Stimulated activated CD4-positive, alpha-beta T cell treated with anti-CD3 and anti-CD28 coated beads, Interleukin-1b, Interleukin-23, amount 100 ng/mL, for 4 hours (primary cell): Measurements from ENCODE around the gene SULF2.

Experiments used
- DNase-seq, 2 donors: peaks; one replicate each; pipeline ENCODE4 v3.0.0-alpha.2; 2020; ENCODE audit warnings: low read depth in 2 of 2

The SULF2 gene

GRCh38 chr20:47737923-47738322, 47.4 kb downstream of the SULF2 start:
- no peak for DNase-seq

- DNase-seq = no peak
Measured at GRCh38 chr20:47736570-47737152, 48.6 kb downstream of the SULF2 start.

- no peak for DNase-seq
Measured at GRCh38 chr20:47735412-47736400, 49.6 kb downstream of the SULF2 start.

GRCh38 chr20:47734870-47735269, 50.4 kb downstream of the SULF2 start:
- no peak for DNase-seq

- no peak for DNase-seq
Measured at GRCh38 chr20:47733892-47734291, 51.4 kb downstream of the SULF2 start.

GRCh38 chr20:47730744-47731143, 54.5 kb downstream of the SULF2 start:
- no peak for DNase-seq

GRCh38 chr20:47729472-47729871, 55.8 kb downstream of the SULF2 start:
- DNase-seq = no peak

DNA sequence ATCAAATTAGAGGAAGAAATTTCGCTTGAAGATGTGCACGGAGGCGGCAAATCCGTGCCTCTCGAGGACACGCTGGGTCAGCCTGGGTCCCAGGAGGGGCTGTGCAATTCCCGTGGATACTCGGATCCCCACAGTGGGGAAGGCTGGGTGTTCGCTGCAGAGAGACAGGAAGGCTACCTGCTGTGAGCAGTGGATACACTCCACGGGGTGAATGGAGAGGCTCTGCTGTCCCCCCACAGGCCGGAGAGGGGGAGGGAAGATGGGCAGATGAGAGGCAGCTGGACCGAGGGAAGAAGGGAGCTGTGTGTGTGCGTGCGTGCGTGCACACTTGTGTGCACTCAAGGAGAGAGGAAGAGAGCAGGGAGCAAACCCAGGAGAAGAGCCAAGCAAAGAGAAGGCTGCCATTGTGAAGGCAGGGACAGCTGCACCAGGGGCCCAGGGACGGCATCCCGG, 57.3 kb downstream of the SULF2 start:
- no peak for DNase-seq

DNA sequence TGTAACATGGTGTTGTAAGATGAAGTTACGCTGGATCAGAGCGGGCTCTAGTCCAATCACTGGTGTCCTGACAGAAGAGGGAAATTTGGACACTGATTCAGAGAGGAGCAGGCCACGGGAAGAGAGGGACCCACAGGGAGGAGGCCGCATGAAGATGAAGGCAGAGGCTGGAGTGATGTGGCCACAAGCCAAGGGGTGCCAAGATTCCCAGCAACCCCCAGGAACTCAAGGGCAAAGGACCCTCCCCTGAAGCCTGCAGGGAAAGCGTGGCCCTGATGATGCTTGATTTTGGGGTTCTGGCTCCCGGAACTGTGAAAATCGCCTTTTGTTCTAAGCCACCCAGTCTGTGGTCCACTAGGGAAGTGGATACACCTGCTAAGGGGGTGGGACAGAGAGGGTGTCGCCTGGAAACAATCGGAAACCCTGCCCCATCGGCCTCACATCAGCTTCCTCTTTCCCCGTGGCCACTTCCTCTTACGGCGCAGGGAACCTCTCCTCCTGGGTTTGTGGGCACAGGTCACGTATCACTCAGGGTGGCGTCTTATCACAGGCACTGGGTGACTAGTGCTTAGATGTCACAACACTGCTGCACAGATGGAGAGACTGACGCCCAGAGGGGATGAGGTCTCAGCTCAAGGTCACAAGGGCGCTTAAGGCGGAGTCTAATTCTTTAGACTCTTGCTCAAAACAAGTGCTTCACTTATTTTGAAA, 58.0 kb downstream of the SULF2 start:
- DNase-seq = peak; percentile 24 to 34

DNA sequence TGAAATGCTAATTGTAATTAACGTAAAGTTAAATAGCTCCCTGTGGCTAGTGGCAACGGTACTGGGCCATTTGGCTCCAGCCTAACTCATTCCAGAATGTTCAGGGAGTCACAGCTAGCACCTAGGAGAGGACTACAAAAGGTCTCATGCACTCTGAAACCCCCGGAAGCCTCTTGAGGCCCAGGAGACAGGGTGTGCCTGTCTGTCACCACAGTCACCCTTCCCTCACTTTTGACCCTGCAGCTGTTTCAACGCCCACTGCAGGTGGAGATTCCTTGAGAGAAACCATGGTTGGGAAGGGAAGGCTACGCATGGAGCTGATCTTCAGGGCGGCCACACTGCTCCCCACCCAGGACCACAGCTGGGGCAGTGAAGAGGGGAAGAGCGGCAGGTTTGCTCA, 58.6 kb downstream of the SULF2 start:
- DNase-seq = no peak

DNA sequence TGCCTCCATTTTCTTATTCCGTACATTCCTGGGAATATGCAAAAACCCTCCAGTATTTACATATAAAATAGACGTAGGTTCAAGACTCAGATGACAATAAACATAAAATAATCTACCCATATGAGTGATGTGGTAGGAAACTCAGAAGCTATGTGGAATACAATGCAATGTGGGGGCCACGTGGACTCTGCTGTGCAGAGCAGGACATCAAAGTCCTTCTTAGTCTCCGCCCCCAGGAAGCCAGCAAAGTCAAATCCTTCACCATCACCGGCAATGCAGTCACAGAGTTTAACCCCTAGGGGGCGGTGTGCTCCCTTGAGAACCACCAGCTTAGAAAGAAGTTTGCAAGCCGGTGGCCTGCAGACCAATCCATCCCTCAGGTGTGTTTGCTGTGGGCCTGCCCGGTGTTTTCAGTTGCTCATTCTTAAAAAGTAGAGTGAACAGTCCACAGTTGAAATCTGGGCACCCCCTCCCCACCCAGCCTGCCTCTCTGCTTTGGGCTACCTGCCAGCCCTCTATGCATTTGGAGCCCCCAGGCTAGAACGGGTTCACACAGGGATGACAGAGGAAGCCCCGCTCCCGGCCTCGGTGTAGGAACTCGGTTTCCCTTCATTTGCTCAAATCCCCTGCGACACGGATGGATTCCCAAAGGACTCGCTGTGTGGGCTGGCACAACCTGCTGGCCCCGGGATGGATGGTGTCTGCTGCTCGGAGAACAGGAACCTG, 59.9 kb downstream of the SULF2 start:
- peak; percentile 54 to 68 for DNase-seq

DNA sequence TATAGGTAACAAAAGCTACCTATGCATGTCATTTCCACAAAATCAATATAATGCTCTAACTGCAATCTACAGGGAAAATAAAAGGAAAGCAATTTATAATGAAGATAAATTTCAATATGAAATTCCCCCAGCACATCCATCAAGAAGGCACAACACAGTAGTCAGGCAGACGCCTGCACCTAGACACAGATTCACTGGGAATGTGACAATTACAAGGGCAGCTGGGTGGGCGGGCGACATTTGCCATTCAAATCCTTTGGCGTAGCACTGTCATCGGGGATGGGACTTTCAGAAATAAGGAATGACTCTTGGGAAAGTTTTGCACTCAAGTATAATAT, 60.4 kb downstream of the SULF2 start:
- DNase-seq = no peak

- no peak for DNase-seq
Measured at GRCh38 chr20:47724396-47724795, 60.9 kb downstream of the SULF2 start.

DNA sequence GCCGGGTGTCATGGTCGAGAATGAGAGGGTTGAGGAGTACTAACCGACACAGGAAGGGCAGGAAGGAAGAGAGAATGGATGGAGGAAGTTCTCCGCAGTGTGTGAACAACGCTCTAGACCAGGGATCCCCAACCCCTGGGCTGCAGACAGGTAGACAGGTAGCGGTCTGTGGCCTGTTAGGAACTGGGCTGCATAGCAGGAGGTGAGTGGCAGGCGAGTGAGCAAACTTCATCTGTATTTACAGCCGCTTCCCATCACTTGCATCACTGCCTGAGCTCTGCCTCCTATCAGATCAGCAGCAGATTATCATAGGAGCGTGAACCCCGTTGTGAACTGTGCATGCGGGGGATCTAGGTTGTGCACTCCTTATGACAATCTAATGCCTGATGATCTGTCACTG, 62.0 kb downstream of the SULF2 start:
- no peak for DNase-seq

GRCh38 chr20:47720636-47721427, 64.4 kb downstream of the SULF2 start:
- no peak for DNase-seq

DNA sequence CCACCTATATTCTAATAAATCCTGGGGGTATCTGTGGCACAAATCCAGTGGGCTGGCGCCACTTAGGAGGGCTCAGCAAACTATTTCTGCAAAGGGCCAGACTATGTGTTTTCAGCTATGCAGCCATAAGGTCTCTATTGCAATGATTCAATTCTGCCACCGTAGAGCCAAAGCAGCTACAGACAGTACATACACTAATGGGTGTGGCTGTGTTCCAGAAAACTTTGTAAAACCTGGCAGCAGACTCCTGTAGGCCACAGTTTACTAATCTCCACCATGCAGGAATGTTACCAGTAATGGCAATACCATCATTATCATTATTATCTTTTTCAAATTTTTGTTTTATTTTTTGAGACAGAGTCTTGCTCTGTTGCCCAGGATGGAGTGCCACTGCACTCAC, 65.7 kb downstream of the SULF2 start:
- no peak for DNase-seq

DNA sequence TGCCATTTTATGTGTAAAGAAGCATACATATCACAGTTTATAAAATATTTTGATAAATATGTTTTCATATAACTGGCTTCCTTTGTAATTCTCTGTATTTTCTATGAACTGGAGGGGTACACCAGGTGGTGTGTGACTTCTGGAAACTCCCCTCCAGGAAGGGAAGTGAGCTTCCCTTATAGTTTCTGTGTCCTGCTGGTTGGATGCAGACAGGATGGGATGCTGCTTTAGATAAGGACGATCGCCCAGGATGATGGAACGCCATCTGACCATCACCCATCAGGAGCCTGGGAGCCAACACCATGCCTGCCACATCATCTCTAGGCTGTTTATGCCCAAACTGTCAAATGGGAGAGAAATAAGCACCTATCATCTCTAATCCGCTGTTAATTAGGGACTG, 66.1 kb downstream of the SULF2 start:
- DNase-seq = no peak

DNA sequence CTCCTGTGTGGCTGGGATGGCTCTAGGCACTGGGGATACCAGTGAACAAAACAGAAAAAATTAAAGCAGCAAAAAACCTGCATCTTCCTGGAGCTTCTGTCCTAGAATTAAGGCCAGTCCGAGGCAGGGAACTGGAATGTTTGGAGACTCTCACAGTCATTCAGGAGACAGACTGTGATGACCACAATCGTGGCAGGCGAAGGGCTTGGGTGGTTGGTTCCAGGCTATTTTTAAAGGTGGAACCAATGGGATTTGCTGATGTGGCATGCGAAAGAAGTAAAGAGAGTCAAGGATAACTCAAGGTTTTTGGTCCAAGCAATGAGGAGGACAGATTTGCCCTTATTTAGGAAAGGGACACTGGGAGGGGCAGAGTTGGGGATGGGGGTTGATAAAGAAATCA, 66.9 kb downstream of the SULF2 start:
- DNase-seq = no peak

- no peak for DNase-seq
Measured at GRCh38 chr20:47717421-47717820, 67.9 kb downstream of the SULF2 start.

GRCh38 chr20:47713878-47714450, 71.3 kb downstream of the SULF2 start:
- no peak for DNase-seq

GRCh38 chr20:47713163-47713562, 72.1 kb downstream of the SULF2 start:
- no peak for DNase-seq
